ENCODE results near the gene CCDC51. TPM values are rescaled to one million over a fixed set of nuclear protein-coding genes. Genes with fewer than 3 reads are reported as not detected.

The CCDC51 gene
- total and polyA plus RNA-seq, 9 of the 15 experiments (the other 6 are each of a cell fraction or from before 2014, with no cell fraction given), result 6.5 to 18.6 (median 15.7) TPM

- TF ChIP-seq ZNF584 (CRISPR knock-in tag; IDR thresholded peaks at IDR 0.05; ENCODE audit: low read depth), result no peak
- TF ChIP-seq CHD4 (IDR thresholded peaks at IDR 0.05; ENCODE audit: insufficient read depth, insufficient replicate concordance, low read depth, low read length, poor library complexity, severe bottlenecking), result no peak
- no peak for TF ChIP-seq NCOA1 (IDR thresholded peaks at IDR 0.05; ENCODE audit: low read depth)
- no peak for TF ChIP-seq CBX8 (IDR thresholded peaks at IDR 0.05; ENCODE audit: borderline replicate concordance, extremely low read depth, low read depth, low read length, poor library complexity, severe bottlenecking)
- no peak for TF ChIP-seq CCAR2 (IDR thresholded peaks at IDR 0.05; ENCODE audit: low read depth, low read length)
- no peak for TF ChIP-seq PHB2 (IDR thresholded peaks at IDR 0.05; ENCODE audit: low read depth)
- TF ChIP-seq ADNP (tag; IDR thresholded peaks at IDR 0.05), result no peak
- TF ChIP-seq CBX2 (IDR thresholded peaks at IDR 0.05; ENCODE audit: insufficient read depth, low read length, poor library complexity, severe bottlenecking), result no peak
- no peak for TF ChIP-seq ZNF224 (CRISPR knock-in tag; IDR thresholded peaks at IDR 0.05)
- 0 out of 2 replicates have a peak, but pooled peaks have one; percentile 8 for TF ChIP-seq VEZF1 (CRISPR knock-in tag; IDR thresholded peaks at IDR 0.05)
- TF ChIP-seq OTX1 (CRISPR knock-in tag; IDR thresholded peaks at IDR 0.05), result no peak
- no peak for TF ChIP-seq MGA (IDR thresholded peaks at IDR 0.05)
- TF ChIP-seq YY1 (IDR thresholded peaks at IDR 0.05; ENCODE audit: borderline replicate concordance in 1 of 3, control insufficient read depth in 1 of 3, extremely low read depth in 1 of 3, insufficient read depth in 3 of 3, insufficient read length in 1 of 3, insufficient replicate concordance in 2 of 3, low read depth in 1 of 3, low read length in 2 of 3), result no peak
- no peak for TF ChIP-seq RAD51 (IDR thresholded peaks at IDR 0.05; ENCODE audit: borderline replicate concordance, low read depth)
Measured at GRCh38 chr3:48400824-48401433, 39.0 kb downstream of the CCDC51 start (continued).

Data from K562 (cell line).